Stimulated activated effector memory CD8-positive, alpha-beta T cell treated with anti-CD3 and anti-CD28 coated beads, Interleukin-12 subunit alpha, Interleukin-12 subunit beta, amount 100 ng/mL, for 72 hours (primary cell): Measurements from ENCODE around the gene GALK1.
"Not testable (repeated sequence)": the region's sequence is repeated elsewhere in the genome, so short reads cannot be mapped to it uniquely, and the experiment has no call there.

Experiments used
- ATAC-seq: fragments of 150-1000 bp; cut with Tn5 transposase; 2 replicates; pipeline ENCODE4 v1.10.0; 2021
- DNase-seq, 2 donors: peaks; one replicate each; pipeline ENCODE4 v3.0.0; 2021 to 2022; ENCODE audit warnings: low spot score in 2 of 2
- H3K27ac Mint-ChIP-seq: one replicate; pipeline ENCODE4 v1.8.0; 2022; ENCODE audit warnings: mild to moderate bottlenecking, mixed read lengths
- H3K36me3 Mint-ChIP-seq: one replicate; pipeline ENCODE4 v1.8.0; 2022; ENCODE audit warnings: mild to moderate bottlenecking, mixed read lengths
- H3K4me1 Mint-ChIP-seq: one replicate; pipeline ENCODE4 v1.8.0; 2022; ENCODE audit warnings: mixed read lengths
- H3K4me3 Mint-ChIP-seq: one replicate; pipeline ENCODE4 v1.8.0; 2022; ENCODE audit warnings: mild to moderate bottlenecking, mixed read lengths
- H3K9me3 Mint-ChIP-seq: one replicate; pipeline ENCODE4 v1.8.0; 2022; ENCODE audit warnings: mixed read lengths

The GALK1 gene

DNA sequence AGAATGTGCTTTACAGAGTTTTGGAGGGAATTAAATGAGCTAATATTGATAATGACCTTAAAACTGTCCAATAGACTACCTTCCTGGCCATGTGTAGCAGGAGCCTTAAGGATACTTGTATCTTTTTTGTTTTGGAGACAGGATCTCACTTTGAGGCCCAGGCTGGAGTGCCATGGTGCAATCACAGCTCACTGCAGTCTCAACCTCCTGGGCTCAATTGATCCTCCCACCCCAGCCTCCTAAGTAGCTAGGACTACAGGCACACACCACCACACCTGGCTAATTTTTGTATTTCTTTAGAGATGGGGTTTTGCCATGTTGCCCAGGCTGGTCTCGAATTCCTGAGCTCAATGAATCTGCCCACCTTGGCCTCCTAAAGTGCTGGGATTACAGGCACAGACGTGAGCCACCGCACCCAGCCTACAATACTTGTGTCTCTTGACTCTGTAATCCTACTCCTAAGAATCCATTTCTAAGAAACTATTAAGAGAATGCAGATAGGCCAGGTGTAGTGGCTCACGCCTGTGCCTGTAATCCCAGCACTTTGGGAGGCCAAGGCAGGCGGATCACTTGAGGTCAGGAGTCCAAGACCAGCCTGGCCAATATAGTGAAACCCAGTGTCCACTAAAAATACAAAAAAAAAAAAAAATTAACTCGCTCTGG lies 4.9 kb downstream of the GALK1 start:
- peaks cover 13% of the 10 kb centered on the region for H3K36me3 Mint-ChIP-seq
- not testable (repeated sequence) for ATAC-seq, H3K4me3 Mint-ChIP-seq, DNase-seq, H3K9me3 Mint-ChIP-seq, H3K27ac Mint-ChIP-seq
- peaks cover 18% of the 10 kb centered on the region for H3K4me1 Mint-ChIP-seq

DNA sequence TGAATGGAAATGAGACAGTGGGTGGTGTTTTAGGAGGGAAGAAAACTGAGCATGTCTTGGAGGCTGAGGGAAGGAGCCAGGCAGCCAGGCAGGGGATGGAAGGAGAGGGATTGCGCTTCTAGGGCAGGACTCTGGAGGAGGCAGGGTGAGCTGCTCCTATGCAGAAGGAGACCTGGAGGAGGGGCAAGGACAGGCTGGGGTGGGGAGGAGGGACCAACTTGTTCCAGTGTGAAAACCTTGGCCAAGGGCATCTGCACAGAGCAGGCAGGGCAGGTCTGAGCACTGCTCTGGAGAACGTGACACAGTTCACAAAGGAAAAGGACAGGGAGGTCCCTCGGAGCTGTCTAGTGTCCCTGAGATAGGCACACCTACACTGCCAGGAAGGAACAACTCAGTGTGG lies 5.5 kb downstream of the GALK1 start:
- Mint-ChIP-seq H3K27ac (no peak overlapping the region), H3K36me3 (peaks cover 19% of the 10 kb centered on the region), H3K9me3 (no peaks in the 10 kb centered on the region), H3K4me1 (peaks cover 25% of the 10 kb centered on the region), H3K4me3 (no peak overlapping the region)
- DNase-seq, result no peak
- ATAC-seq, result no peak

DNA sequence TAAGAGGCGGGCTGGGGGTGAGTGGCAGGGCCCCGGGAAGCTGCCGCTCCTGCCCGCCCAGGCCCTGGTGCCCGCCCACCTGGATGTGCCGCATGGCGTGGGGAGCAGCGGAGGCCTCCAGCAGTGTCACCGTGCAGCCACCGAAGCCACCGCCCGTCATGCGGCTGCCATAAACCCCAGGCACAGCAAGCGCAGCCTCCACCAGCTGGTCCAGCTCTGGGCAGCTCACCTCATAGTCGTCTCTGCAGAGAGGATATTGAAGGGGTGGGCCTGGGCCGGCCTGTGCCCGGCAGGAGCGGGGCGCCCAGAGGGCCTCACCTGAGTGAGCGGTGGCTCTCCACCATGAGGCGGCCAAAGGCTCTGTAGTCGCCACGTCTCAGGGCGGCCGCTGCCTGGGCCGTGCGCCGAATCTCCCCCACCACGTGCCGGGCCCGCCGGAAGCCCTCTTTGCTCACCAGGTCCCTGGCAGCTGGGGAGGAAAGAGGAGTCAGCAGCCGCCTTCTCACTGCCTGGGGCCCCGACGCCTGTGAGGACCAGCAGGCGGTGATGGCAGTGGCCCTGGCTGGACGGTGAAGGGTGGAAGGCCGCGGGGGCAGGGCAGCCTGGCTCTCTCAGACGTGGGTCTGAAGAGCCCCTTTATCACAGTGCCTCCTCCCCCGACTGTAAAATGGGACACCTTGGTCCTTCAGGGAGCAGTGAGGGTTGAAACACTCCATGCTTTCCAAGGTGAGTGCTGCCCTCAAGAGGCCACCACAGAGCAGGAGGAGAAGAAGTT lies 6.7 kb downstream of the GALK1 start:
- Mint-ChIP-seq H3K27ac (peak overlapping the region; percentile 54), H3K36me3 (peaks cover 20% of the 10 kb centered on the region), H3K4me3 (no peak overlapping the region), H3K4me1 (peaks cover 26% of the 10 kb centered on the region), H3K9me3 (no peaks in the 10 kb centered on the region)
- ATAC-seq (no peak), DNase-seq (no peak)

DNA sequence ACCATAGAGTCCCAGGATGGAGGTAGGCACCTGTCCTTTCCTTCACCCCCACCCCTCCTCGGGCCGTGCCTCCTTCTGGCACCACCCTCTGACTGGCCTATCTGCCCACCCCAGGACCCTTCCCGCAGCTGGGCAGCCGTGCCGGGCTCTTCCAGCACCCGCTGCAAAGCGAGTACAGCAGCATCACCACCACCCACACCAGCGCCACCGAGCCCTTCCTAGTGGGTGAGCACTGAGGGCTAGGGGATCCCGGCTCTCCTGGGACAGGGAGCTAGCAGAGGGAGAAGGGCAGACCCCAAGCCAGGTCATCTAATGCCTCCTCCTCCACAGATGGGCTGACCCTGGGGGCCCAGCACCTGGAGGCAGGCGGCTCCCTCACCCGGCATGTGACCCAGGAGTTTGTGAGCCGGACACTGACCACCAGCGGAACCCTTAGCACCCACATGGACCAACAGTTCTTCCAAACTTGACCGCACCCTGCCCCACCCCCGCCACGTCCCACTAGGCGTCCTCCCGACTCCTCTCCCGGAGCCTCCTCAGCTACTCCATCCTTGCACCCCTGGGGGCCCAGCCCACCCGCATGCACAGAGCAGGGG lies 7.8 kb downstream of the GALK1 start:
- Mint-ChIP-seq H3K4me3 (no peak overlapping the region), H3K36me3 (peaks cover 13% of the 10 kb centered on the region), H3K9me3 (no peaks in the 10 kb centered on the region), H3K4me1 (peaks cover 23% of the 10 kb centered on the region), H3K27ac (no peak overlapping the region)
- ATAC-seq (no peak), DNase-seq (no peak)

DNA sequence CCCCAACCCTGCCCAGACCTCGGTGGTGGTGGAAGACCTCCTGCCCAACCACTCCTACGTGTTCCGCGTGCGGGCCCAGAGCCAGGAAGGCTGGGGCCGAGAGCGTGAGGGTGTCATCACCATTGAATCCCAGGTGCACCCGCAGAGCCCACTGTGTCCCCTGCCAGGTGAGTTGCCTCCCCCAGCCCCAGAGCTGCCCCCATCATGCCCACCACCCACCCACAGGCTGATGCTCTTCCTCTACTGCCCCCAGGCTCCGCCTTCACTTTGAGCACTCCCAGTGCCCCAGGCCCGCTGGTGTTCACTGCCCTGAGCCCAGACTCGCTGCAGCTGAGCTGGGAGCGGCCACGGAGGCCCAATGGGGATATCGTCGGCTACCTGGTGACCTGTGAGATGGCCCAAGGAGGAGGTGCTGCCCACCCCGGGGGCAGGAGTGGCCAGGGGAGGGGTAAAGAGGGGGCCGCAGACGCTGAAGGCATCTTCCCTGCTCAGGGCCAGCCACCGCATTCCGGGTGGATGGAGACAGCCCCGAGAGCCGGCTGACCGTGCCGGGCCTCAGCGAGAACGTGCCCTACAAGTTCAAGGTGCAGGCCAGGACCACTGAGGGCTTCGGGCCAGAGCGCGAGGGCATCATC lies 8.4 kb downstream of the GALK1 start:
- ATAC-seq (no peak), DNase-seq (no peak)
- H3K9me3 Mint-ChIP-seq, result no peaks in the 10 kb centered on the region
- peaks cover 23% of the 10 kb centered on the region for H3K4me1 Mint-ChIP-seq
- H3K36me3 Mint-ChIP-seq, result peaks cover 13% of the 10 kb centered on the region
- no peak overlapping the region for H3K4me3 Mint-ChIP-seq
- no peak overlapping the region for H3K27ac Mint-ChIP-seq

DNA sequence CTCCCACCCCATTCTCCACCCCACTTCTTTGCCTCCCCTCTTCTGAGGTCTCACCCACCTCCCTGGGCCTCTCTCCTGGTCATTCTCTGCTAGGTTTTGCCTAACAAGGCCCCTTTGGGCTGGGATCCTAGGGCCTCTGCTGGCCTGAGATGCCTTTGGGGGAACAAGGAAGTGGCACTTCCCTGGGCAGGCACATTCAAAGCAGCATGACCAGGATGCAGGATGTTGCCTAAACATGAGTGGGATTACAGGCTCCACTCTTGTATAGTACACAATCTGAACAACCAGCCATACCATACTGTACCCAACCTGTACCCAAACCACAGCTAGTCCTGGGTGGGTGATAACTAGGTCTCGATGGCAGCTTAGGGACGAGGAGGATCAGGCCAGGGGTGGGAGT lies 9.0 kb downstream of the GALK1 start:
- H3K4me1 Mint-ChIP-seq, result peaks cover 23% of the 10 kb centered on the region
- H3K9me3 Mint-ChIP-seq, result no peaks in the 10 kb centered on the region
- H3K27ac Mint-ChIP-seq, result peak overlapping the region; percentile 48
- H3K4me3 Mint-ChIP-seq, result no peak overlapping the region
- no peak for DNase-seq
- ATAC-seq, result no peak
- H3K36me3 Mint-ChIP-seq, result peaks cover 13% of the 10 kb centered on the region

DNA sequence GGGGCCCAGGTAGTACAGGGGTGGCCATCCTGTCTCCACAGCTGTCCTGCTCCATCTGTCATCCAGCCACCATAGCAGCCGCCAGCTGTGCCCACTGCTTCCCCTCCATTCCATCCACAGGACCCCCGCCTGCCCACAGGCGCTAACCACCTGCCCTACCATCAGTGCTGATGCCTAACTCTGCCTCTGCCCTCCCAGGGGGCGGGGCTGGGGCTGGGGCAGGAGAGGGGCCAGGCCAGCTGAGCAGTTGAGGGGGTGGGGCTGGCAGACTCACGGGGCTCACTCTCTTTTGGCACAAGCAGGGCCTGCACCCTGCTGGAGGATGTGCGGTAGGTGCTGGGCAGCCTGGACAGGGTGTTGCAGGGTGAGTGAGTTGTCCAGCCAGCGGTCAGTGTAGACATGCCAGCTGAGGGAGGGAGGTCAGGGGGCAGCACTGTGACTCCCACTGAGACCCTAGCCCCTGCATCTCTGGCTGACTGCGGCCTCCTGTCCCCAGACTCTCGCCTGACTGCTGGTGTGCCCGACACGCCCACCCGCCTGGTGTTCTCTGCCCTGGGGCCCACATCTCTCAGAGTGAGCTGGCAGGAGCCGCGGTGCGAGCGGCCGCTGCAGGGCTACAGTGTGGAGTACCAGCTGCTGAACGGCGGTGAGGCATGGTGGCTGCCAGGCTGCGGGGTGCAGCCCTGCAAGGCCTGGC lies 9.6 kb downstream of the GALK1 start:
- DNase-seq, result no peak
- peaks cover 13% of the 10 kb centered on the region for H3K36me3 Mint-ChIP-seq
- H3K4me3 Mint-ChIP-seq, result peak overlapping the region; percentile 69

DNA sequence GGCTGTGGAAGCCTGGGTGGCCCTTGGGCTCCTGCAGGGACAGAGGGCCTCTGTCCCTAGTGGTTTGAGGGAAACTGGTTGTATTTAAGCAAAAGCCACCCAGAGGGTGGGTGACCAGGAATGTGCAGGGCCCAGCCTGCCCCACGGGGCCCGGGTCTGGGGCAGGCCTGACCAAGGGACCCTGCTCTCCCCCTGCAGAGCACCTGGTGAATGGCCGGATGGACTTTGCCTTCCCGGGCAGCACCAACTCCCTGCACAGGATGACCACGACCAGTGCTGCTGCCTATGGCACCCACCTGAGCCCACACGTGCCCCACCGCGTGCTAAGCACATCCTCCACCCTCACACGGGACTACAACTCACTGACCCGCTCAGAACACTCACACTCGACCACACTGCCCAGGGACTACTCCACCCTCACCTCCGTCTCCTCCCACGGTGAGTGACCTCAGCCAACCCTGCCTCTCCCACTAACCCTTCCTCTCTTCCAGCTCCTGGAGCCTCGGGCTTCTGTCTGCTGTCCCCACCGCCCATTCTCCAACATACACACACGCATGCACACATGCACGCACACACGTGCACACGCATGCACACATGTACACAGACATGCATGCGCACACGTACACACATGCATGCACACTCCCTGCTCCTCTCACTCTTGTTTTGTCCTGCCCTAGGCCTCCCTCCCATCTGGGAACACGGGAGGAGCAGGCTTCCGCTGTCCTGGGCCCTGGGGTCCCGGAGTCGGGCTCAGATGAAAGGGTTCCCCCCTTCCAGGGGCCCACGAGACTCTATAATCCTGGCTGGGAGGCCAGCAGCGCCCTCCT lies 10.4 kb downstream of the GALK1 start:
- no peaks in the 10 kb centered on the region for H3K9me3 Mint-ChIP-seq
- ATAC-seq (no peak), DNase-seq (no peak)
- H3K4me3 Mint-ChIP-seq, result peak overlapping the region; percentile 69
- peaks cover 30% of the 10 kb centered on the region for H3K4me1 Mint-ChIP-seq
- H3K36me3 Mint-ChIP-seq, result peaks cover 13% of the 10 kb centered on the region
- peak overlapping the region; percentile 91 for H3K27ac Mint-ChIP-seq

More for the DNA sequence above, 9.6 kb downstream of the GALK1 start:
- ATAC-seq, result peak; percentile 39
- H3K4me1 Mint-ChIP-seq, result peaks cover 23% of the 10 kb centered on the region
- peak overlapping the region; percentile 91 for H3K27ac Mint-ChIP-seq
- H3K9me3 Mint-ChIP-seq, result no peaks in the 10 kb centered on the region

DNA sequence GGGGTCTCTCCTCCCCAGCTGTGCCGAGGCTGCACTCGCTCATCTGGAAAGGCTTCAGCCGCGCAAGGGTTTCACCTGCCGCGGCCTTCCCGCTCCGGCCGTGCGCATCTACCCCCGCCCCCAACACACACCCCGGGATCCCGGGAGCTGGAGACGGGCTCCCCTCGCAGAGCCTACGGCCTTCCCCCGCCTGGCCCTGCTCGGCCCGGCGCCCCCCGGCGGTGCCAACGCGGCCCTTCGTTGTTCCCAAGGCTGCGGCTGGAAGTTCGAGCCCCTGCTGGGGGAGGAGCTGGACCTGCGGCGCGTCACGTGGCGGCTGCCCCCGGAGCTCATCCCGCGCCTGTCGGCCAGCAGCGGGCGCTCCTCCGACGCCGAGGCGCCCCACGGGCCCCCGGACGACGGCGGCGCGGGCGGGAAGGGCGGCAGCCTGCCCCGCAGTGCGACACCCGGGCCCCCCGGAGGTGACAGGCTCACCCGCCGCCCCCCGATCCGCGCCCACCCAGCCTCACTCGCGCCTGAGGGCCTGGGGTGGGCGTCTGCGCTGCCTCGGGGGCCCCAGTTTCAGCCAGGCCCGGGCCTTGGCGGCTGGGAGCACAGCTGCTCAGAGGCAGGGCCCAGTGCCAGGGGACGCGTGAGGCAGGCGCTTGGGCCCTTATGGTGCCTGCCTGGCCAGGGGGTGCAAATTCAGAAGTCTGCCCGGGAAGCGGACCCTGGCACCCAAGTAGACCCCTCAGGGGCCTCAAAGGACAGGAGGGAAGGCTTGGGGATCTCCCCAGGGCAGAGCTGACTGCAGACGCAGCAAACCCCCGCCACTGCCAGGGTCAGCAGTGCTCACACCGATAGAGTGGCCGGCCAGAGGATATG lies 11.2 kb downstream of the GALK1 start:
- Mint-ChIP-seq H3K36me3 (peaks cover 7% of the 10 kb centered on the region), H3K27ac (peak overlapping the region; percentile 61), H3K4me3 (peak overlapping the region; percentile 69), H3K4me1 (peaks cover 31% of the 10 kb centered on the region), H3K9me3 (no peaks in the 10 kb centered on the region)
- peak; percentile 81 for ATAC-seq
- peak; percentile 75 to 89 for DNase-seq

DNA sequence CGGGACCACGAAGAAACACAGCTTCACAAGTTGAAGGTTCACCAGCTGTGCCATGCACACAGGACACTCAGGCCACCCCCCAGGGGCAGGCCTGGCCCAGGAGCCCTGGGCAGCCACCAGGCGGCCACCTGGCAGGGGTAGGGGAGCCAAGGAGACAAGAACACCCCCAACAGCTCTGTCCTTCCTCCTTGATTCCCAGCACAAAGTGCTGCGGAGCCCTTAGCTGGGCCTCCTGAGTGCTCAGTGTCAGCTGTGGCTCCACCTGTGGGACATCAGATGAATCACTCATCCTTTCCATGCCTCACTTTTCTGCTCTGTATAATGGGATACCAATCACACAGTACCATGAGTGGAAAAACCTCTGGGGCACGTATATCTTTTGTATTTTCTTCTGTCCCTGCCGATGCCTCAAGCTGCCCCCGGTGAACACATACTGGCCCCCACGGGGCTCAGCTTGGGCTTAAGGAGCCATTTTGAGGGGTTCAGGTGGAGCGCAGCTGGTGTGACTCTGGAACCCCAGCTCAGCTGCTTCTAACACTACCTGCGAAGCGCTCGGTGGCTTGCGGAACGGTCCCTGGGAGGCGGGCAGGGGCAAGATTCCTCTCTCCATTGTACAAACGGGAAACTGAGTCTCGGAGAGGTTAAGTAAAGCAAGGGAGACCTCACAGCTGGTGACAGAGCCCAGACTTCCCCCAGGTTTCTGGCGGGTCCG lies 12.0 kb downstream of the GALK1 start:
- no peaks in the 10 kb centered on the region for H3K9me3 Mint-ChIP-seq
- peaks cover 7% of the 10 kb centered on the region for H3K36me3 Mint-ChIP-seq
- H3K4me1 Mint-ChIP-seq, result peaks cover 31% of the 10 kb centered on the region
- DNase-seq (no peak), ATAC-seq (no peak)
- H3K4me3 Mint-ChIP-seq, result peak overlapping the region; percentile 69
- peak overlapping the region; percentile 61 for H3K27ac Mint-ChIP-seq

DNA sequence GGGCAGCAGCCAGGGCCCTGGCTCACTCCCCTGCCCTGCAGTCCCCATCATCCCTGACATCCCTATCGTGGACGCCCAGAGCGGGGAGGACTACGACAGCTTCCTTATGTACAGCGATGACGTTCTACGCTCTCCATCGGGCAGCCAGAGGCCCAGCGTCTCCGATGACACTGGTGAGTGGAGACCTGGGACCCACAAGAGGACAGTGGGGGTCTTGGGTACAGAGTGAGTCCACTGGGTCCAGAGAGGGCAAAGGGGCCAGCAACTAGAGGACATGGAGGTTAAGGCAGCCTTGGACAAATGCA lies 12.6 kb downstream of the GALK1 start:
- peak overlapping the region; percentile 69 for H3K4me3 Mint-ChIP-seq
- no peak overlapping the region for H3K27ac Mint-ChIP-seq
- ATAC-seq (no peak), DNase-seq (no peak)
- no peaks in the 10 kb centered on the region for H3K9me3 Mint-ChIP-seq
- H3K4me1 Mint-ChIP-seq, result peaks cover 31% of the 10 kb centered on the region
- H3K36me3 Mint-ChIP-seq, result peaks cover 7% of the 10 kb centered on the region

DNA sequence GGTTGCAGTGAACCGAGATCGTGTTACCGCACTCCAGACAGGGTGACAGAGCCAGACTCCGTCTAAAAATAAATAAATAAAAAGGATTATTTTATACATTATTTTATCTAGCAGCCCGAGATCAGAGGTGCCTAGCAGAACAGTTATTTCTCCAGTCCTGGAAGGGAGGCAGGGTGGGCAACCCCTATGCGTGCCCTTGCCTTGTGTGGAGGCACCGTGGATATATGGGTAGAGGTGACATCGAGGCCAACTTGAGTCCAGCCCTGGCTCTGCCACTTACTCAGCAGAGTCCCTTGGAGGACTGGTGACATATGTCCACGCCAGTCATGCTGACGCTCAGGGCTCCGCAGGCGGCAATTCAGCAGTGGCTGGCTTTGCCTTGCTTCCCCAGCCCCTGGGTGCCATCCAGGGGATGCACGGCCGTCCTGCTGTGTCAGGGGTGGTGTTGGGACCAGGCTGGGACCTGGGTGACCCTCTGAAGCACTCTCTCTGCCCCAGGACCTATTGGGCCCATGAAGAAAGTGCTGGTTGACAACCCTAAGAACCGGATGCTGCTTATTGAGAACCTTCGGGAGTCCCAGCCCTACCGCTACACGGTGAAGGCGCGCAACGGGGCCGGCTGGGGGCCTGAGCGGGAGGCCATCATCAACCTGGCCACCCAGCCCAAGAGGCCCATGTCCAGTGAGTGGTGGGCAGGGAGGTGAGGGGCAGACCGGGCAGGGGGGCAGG lies 13.2 kb downstream of the GALK1 start:
- H3K27ac Mint-ChIP-seq, result no peak overlapping the region
- peak overlapping the region; percentile 69 for H3K4me3 Mint-ChIP-seq
- H3K9me3 Mint-ChIP-seq, result no peaks in the 10 kb centered on the region
- no peak for DNase-seq
- ATAC-seq, result no peak
- peaks cover 7% of the 10 kb centered on the region for H3K36me3 Mint-ChIP-seq
- H3K4me1 Mint-ChIP-seq, result peaks cover 31% of the 10 kb centered on the region
